ENCODE results near the gene FOXO4. TPM values are rescaled to one million over a fixed set of nuclear protein-coding genes. Genes with fewer than 3 reads are reported as not detected.
A peak's percentile ranks its signal among the peaks of the same experiment; 100 is the strongest.

FOXO4 gene
- total and polyA plus RNA-seq, 7 experiments from 2014 or later = 1.2 to 40.6 (median 24.6) TPM

DNA sequence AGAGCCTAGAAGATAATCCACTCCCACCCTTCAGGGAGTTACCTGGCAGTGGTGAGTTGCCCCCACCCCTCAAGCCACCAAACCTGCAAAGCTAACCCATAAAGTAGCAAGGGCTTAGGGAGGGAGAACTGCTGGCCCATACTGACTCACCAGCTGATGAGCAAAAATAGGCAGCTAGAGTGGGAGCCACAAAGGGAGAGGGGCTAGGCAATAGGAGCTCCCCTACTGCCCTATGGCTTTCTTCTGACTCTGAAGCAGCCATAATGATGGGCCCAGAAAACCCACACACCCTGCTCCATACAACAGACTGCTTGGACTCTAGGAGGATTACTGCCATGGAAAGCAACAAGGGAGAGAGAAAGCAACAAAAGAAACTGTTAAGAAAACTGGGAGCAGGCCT lies 35.5 kb upstream of the FOXO4 start:
- POLR2A ChIA-PET = interaction anchor here (3.0 kb wide), 1 partner anchor 8 kb away, joined by 12 read pairs; the partner anchor contains the start of gene SNX12
- H3K27me3 Mint-ChIP-seq = no peaks in the 10 kb centered on the region
- intact Hi-C loops (cut with micrococcal nuclease) = loop anchor here (10.0 kb wide), 2 partner anchors 605 to 1215 kb away; partner anchors contain the start of gene RPS4X (in 1 of the 2)
- H3K4me3 ChIP-seq (ENCODE audit: low read length) = no peak overlapping the region
- peaks cover 0 to 4% of the 10 kb centered on the region in 2 donors for H3K4me1 ChIP-seq (ENCODE audit: control insufficient read depth in 2 of 2, insufficient read depth in 2 of 2, low read length in 2 of 2)
- H3K4me3 Mint-ChIP-seq = no peak overlapping the region
- CTCF ChIA-PET = no interaction called here
- peaks cover 17 to 49% (median 39%) of the 10 kb centered on the region in 7 donors for H3K4me1 Mint-ChIP-seq
- H3K27ac ChIP-seq (ENCODE audit: low read depth, low read length) = no peak overlapping the region
- no peak for DNase-seq
- no peaks in the 10 kb centered on the region for H3K27me3 ChIP-seq (ENCODE audit: control insufficient read depth in 2 of 2, insufficient read depth in 2 of 2, low read length in 2 of 2)
- peaks cover 0 to 23% (median 3%) of the 10 kb centered on the region in 3 experiments for H3K36me3 ChIP-seq (ENCODE audit: control insufficient read depth in 2 of 3, insufficient read depth in 3 of 3, low read length in 3 of 3)
- peaks cover 0 to 37% (median 12%) of the 10 kb centered on the region in 5 donors for H3K36me3 Mint-ChIP-seq
- peak overlapping the region in 1 of 9 donors; percentile 72 for H3K27ac Mint-ChIP-seq
- ATAC-seq = no peak
- no peaks in the 10 kb centered on the region for H3K9me3 Mint-ChIP-seq
- no peaks in the 10 kb centered on the region for H3K9me3 ChIP-seq (ENCODE audit: control insufficient read depth in 2 of 3, low read length in 3 of 3)

DNA sequence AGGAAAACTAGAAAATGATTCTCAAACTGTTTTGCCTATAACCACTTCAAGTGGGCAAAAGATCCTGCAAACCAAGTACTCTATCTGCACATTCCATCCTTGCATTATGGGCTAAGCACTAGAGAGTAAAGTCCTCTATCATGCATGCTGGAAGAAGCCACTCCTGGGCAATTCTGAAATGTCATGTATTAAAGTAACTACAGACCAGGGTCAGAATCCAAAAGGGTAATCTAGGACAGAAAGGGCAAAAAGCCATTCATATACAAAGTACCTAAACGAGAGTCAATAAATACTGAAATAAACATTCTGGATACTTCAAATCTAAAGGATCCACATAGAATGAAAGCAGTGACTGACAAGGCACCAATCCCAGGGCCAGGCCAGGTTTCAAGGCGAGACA lies 28.6 kb upstream of the FOXO4 start:
- DNase-seq (no peak), ATAC-seq (no peak)
- ChIA-PET CTCF (no interaction called here), POLR2A (interaction anchor here (1.0 to 2.4 kb wide), 7 partner anchors 8 to 299 kb away, joined by 3 to 12 read pairs (median 5); partner anchors contain the start of genes NONO and TAF1)
- Histone ChIP-seq H3K4me1 (ENCODE audit: control insufficient read depth in 2 of 2, insufficient read depth in 2 of 2, low read length in 2 of 2) (peaks cover 0 to 4% of the 10 kb centered on the region in 2 donors), H3K4me3 (ENCODE audit: low read length) (peak overlapping the region; percentile 65), H3K36me3 (ENCODE audit: control insufficient read depth in 2 of 3, insufficient read depth in 3 of 3, low read length in 3 of 3) (peaks cover 0 to 6% (median 0%) of the 10 kb centered on the region in 3 experiments), H3K9me3 (ENCODE audit: control insufficient read depth in 2 of 3, low read length in 3 of 3) (no peaks in the 10 kb centered on the region), H3K27me3 (ENCODE audit: control insufficient read depth in 2 of 2, insufficient read depth in 2 of 2, low read length in 2 of 2) (no peaks in the 10 kb centered on the region), H3K27ac (ENCODE audit: low read depth, low read length) (peak overlapping the region; percentile 86)
- Mint-ChIP-seq H3K27me3 (peaks cover 0 to 2% (median 0%) of the 10 kb centered on the region in 5 donors), H3K36me3 (peaks cover 0 to 13% (median 0%) of the 10 kb centered on the region in 5 donors), H3K9me3 (peaks cover 0 to 3% (median 0%) of the 10 kb centered on the region in 11 donors), H3K27ac (peak overlapping the region; percentile 78 to 98 (median 95)), H3K4me3 (peak overlapping the region; percentile 76 to 98 (median 94)), H3K4me1 (peaks cover 14 to 28% (median 18%) of the 10 kb centered on the region in 7 donors)
- intact Hi-C loops (cut with micrococcal nuclease) = loop anchor here (5.0 to 10.0 kb wide), 3 partner anchors 70 to 1208 kb away; partner anchors contain the start of gene RPS4X (in 1 of the 2)

DNA sequence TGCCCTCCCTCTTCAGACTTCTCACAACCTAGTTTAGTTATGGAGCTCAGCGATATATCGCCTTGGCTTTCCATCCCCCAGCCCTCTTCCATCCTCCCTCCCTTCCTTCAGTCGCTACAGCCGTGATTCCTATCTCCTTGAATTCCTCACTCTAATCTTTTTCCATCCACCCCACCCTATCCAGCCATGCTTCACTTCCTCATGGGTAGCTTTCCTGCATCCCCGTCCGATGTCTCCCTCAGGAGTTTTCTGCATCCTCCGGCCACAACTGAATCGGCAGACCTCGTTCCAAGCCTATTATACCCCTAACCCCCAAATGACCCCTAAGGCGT lies 28.0 kb upstream of the FOXO4 start:
- Histone ChIP-seq H3K9me3 (ENCODE audit: control insufficient read depth in 2 of 3, low read length in 3 of 3) (no peaks in the 10 kb centered on the region), H3K27me3 (ENCODE audit: control insufficient read depth in 2 of 2, insufficient read depth in 2 of 2, low read length in 2 of 2) (no peaks in the 10 kb centered on the region), H3K27ac (ENCODE audit: low read depth, low read length) (peak overlapping the region; percentile 86), H3K4me1 (ENCODE audit: control insufficient read depth in 2 of 2, insufficient read depth in 2 of 2, low read length in 2 of 2) (peaks cover 0 to 4% of the 10 kb centered on the region in 2 donors), H3K4me3 (ENCODE audit: low read length) (peak overlapping the region; percentile 65), H3K36me3 (ENCODE audit: control insufficient read depth in 2 of 3, insufficient read depth in 3 of 3, low read length in 3 of 3) (peaks cover 0 to 6% (median 0%) of the 10 kb centered on the region in 3 experiments)
- ChIA-PET CTCF (interaction anchor here (0.6 kb wide), 1 partner anchor 113 kb away, joined by 3 read pairs; no protein-coding TSS in a partner anchor), POLR2A (interaction anchor here (0.6 to 2.4 kb wide), 13 partner anchors 9 to 471 kb away, joined by 3 to 12 read pairs (median 4); partner anchors contain the start of genes FOXO4, IL2RG, NONO and TAF1)
- Mint-ChIP-seq H3K36me3 (peaks cover 0 to 11% (median 0%) of the 10 kb centered on the region in 5 donors), H3K27ac (peak overlapping the region; percentile 90 to 98 (median 96)), H3K27me3 (peaks cover 0 to 8% (median 0%) of the 10 kb centered on the region in 5 donors), H3K4me1 (peaks cover 11 to 27% (median 18%) of the 10 kb centered on the region in 7 donors), H3K4me3 (peak overlapping the region; percentile 76 to 98 (median 94)), H3K9me3 (peaks cover 0 to 3% (median 0%) of the 10 kb centered on the region in 11 donors)
- ATAC-seq (no peak), DNase-seq (no peak)
- intact Hi-C loops (cut with micrococcal nuclease) = loop anchor here (1.0 to 10.0 kb wide), 12 partner anchors 28 to 1207 kb away; partner anchors contain the start of genes FOXO4 (in 2 of the 2), IL2RG (in 2 of the 2), NONO (in 2 of the 2) and TAF1 (in 2 of the 2)

DNA sequence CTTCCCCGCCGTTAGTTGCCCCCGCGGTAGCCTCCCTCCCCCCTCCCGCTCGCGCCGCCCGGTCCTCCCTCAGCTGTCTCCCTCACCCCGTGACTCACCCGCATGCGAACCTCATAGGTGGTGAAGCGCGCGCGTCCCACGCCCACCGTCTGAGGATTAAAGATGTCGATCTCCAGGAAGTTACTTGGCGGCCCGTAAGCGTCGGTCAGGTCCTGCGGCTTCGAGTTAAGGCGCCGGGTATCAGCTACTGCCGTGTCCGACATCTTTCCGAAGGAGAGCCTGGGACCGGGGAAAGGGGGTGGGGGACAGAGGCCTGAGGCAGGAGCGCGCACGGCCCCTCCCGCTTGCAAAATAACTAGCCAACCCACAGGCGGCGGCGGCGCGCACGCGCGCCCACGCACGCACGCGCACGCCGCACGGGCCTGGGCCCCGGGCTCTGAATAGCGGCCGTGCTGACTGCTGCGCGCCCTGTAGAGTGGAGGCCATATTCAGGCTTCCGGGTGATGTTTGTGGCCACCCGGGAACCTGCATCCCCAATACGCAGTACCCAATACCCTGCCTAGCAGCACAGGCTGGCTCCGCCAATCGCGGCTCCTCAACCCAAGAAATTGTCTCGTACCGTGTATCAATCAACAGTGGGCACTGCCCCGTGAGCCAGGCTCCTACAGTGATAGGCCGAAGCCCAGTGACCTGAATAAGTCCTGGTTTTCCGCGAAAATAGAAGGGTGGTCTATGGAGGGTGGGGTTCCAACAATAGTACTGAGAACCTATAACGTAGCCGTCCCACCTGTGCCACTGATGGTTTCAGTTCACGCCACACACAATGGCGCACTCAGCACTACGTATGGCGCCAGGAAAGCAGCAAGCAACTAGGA lies 27.4 kb upstream of the FOXO4 start, which contains the start of gene SNX12:
SNX12 (minus strand) TSS at position 291 of the 875 bp plus-strand sequence; CDS start at position 263, 28 bp downstream.
- H3K4me1 ChIP-seq (ENCODE audit: control insufficient read depth in 2 of 2, insufficient read depth in 2 of 2, low read length in 2 of 2) = peaks cover 0 to 4% of the 10 kb centered on the region in 2 donors
- H3K9me3 Mint-ChIP-seq = peaks cover 0 to 3% (median 0%) of the 10 kb centered on the region in 11 donors
- H3K36me3 Mint-ChIP-seq = peaks cover 0 to 8% (median 0%) of the 10 kb centered on the region in 5 donors
- H3K9me3 ChIP-seq (ENCODE audit: control insufficient read depth in 2 of 3, low read length in 3 of 3) = no peaks in the 10 kb centered on the region
- H3K4me1 Mint-ChIP-seq = peaks cover 9 to 24% (median 18%) of the 10 kb centered on the region in 7 donors
- H3K36me3 ChIP-seq (ENCODE audit: control insufficient read depth in 2 of 3, insufficient read depth in 3 of 3, low read length in 3 of 3) = peaks cover 0 to 6% (median 0%) of the 10 kb centered on the region in 3 experiments
- POLR2A ChIA-PET = interaction anchor here (0.6 to 2.4 kb wide), 14 partner anchors 10 to 471 kb away, joined by 3 to 12 read pairs (median 4); partner anchors contain the start of genes FOXO4, IL2RG, NONO and TAF1
- no peaks in the 10 kb centered on the region for H3K27me3 ChIP-seq (ENCODE audit: control insufficient read depth in 2 of 2, insufficient read depth in 2 of 2, low read length in 2 of 2)
- intact Hi-C loops (cut with micrococcal nuclease) = loop anchor here (1.0 to 10.0 kb wide), 12 partner anchors 27 to 1207 kb away; partner anchors contain the start of genes FOXO4 (in 2 of the 2), IL2RG (in 2 of the 2), NONO (in 2 of the 2) and TAF1 (in 2 of the 2)
- H3K27ac Mint-ChIP-seq = peak within 1 kb of the TSS; percentile 90 to 98 (median 97)
- CTCF ChIA-PET = interaction anchor here (0.6 kb wide), 1 partner anchor 112 kb away, joined by 3 read pairs; no protein-coding TSS in a partner anchor
- peak within 1 kb of the TSS; percentile 86 for H3K27ac ChIP-seq (ENCODE audit: low read depth, low read length)
- H3K4me3 ChIP-seq (ENCODE audit: low read length) = peak within 1 kb of the TSS; percentile 81
- ATAC-seq (peak; percentile 99), DNase-seq (peak; percentile 66 to 93 (median 88))
- peak within 1 kb of the TSS; percentile 76 to 98 (median 94) for H3K4me3 Mint-ChIP-seq
- peaks cover 0 to 13% (median 0%) of the 10 kb centered on the region in 5 donors for H3K27me3 Mint-ChIP-seq

DNA sequence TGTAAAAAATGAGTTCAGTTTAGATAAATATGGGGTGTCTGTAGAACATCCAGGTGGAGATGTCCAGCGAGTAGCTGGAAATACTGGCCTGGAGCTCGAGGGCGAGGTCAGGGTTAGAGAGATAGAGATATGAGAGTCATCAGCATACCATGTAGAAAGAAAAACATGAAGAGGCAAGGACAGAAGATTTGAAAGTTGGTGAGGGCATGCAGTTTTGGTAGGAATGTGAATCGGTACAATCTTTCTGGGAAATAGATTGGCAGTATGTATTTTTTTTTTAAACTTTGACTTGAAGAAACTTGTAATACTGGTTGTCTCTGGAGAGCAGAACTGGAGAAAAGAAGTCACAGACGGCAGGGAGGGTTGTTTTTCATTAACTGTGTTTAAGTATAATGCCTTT lies 25.1 kb upstream of the FOXO4 start:
- Histone ChIP-seq H3K9me3 (ENCODE audit: control insufficient read depth in 2 of 3, low read length in 3 of 3) (no peaks in the 10 kb centered on the region), H3K27ac (ENCODE audit: low read depth, low read length) (no peak overlapping the region), H3K4me3 (ENCODE audit: low read length) (no peak overlapping the region), H3K27me3 (ENCODE audit: control insufficient read depth in 2 of 2, insufficient read depth in 2 of 2, low read length in 2 of 2) (no peaks in the 10 kb centered on the region), H3K36me3 (ENCODE audit: control insufficient read depth in 2 of 3, insufficient read depth in 3 of 3, low read length in 3 of 3) (peaks cover 0 to 6% (median 0%) of the 10 kb centered on the region in 3 experiments), H3K4me1 (ENCODE audit: control insufficient read depth in 2 of 2, insufficient read depth in 2 of 2, low read length in 2 of 2) (no peaks in the 10 kb centered on the region)
- Mint-ChIP-seq H3K4me1 (peaks cover 0 to 15% (median 11%) of the 10 kb centered on the region in 7 donors), H3K4me3 (no peak overlapping the region), H3K27me3 (peaks cover 0 to 29% (median 0%) of the 10 kb centered on the region in 5 donors), H3K9me3 (peaks cover 0 to 3% (median 0%) of the 10 kb centered on the region in 11 donors), H3K27ac (peak overlapping the region in 2 of 9 donors; percentile 3 to 46), H3K36me3 (peaks cover 0 to 3% (median 0%) of the 10 kb centered on the region in 5 donors)
- intact Hi-C loops (cut with micrococcal nuclease) = no loop called here
- ChIA-PET CTCF (no interaction called here), POLR2A (no interaction called here)
- ATAC-seq (no peak), DNase-seq (no peak)

Data from naive thymus-derived CD4-positive, alpha-beta T cell (primary cell).